Amniotic epithelial cell (primary cell): ENCODE results near the gene FLYWCH1.

Experiments
- DNase-seq: peaks from one replicate; pipeline ENCODE4 v3.0.0-alpha.2; 2010; ENCODE audit warnings: low read depth

The FLYWCH1 gene

DNA sequence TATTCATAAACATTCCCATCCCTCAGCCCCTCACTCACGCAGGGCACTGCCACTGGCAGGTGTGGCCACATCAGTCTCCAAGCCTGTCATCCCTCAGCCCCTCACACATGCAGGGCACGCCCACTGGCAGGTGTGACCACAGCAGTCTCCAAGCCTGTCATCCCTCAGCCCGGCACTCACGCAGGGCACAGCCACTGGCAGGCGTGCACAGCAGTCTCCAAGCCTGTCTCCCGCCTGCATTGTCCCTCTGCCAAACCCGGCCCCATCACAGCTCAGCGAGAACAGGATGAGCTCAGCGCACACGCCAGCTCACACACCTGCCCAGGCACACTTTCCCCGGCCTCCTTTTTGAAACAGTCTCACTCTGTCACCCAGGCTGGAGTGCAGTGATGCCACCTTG, 40.9 kb downstream of the FLYWCH1 start:
- DNase-seq: no peak

DNA sequence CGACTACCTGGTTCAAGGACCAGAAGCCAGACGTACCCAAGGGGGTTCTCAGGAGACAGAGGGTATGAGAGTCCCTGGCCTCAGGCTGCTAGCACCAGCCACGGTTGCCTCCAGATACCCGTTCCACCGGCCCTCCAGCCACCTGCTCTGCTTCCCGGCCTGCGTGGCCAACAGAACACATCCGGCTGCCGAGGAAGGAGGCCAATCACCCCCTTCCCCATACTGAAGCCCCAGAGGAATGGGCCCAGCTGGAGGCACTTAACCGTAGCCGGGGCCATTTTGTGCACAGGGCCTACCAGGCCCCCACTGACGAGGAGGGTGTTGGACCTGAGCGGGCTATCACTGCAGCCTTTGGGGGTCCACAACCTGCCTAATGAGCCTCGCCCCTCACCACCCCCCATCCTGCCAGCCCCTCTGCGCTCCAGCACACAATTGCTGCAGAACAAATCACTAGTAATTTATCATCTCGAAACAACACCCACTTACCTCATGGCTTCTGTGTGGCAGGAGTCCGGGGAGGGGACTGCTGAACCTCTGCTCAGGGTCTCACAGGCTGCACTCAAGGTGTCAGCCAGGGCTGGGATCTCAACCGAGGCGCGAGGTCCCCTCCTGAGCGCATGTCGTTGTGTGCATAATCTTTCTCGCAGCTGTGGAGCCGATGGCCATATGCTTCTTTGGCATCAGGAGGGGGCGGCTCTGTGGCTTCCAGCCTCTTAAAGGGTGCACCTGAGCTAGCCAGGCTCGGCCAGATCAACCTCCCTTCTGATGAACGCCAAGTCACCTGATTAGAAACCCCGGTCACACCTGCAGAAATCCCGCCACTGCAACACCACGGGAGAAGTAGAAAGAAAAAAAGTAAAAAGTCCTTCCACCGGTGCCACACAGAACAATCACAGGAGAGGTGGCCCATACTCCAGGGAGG, 42.2 kb downstream of the FLYWCH1 start:
- no peak for DNase-seq

DNA sequence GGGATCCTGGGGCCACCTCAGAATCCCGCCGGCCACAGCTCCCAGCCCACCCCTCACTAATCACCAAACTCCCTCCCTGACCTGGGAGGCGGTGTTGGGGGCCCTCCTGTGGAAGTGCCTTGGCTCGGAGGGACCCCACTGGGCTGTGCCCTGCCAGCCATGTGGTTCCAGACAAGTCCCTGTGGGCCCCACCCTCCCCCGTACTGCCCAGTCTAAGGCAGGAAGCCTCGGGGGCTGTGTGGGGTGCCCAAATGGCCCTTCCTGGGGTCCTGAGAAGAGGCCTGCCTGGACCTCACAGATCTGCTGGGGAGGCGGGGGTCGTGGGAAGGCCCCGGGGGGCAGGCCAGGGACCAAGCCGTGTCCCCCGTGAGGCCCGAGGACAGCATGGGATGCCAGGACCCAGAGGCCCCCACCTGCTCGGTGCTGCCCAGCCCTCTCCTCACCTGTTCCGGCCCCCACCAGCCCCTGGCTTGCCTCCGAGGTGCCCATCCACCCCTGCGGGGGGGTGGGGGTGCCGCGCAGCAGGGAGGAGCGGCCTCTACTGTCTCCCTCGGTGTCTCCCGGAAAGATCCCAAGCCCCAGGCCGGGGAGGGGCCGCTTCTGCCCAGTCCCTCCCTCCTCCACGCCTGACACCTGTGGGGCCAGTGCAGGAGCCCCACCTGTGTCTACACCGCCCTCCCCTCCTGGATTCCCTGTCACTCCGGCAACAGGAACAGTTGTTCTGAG, 43.1 kb downstream of the FLYWCH1 start:
- no peak for DNase-seq

DNA sequence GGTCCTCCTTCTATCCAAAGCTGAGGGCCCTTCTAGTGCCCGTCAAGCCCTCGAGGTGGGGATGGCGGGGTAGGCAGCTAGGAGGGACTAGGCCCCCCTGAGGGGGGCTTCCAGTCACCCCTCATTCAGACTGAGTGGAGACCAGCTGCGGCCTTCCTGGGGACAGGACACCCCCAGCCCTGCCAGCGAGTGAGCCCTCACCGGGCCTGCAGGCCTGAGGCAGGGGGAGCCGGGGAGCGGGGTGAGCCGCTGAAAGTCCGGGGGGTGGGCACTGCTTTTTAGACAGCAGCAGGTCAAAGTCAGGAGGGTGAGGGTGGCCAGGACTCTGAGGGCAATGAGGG, 43.7 kb downstream of the FLYWCH1 start:
- no peak for DNase-seq

DNA sequence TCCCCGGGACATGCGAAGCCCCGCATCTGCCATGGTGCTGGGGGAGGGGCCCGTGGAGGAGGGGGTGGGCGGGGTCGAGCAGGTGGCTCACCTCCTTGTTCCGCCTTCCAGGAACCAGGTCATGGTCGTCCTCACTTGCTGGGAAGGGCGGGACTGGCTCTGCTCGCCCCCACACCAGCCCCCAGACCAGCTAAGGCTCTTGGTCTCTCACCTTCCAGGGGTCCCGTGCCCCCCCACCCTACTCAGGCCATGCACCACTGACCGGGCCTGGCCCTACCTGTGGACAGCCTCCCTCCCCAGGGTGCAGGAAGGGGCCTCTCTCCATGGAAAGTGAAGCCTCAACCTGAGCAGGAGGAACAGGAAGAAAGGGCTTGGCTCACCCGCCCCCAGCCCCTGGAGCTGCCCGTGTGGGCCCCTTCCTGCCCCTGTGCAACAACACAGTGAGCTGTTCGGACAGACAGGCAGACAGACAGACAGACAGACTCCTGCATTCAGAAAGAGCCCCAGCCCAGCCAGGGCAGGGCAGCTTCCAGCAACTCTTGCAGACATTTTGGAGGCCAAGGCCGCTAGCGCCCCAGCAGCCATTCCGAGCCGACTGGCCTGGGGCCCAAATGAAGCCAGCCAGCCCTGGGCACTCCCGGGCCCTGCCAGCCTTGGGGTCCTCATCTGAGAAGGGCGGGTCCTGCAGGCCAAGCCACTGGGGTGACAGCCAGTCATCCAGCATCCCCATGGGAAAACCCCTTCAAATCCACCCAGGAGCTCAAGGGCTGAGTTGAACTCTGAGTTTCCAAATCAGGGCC, 44.2 kb downstream of the FLYWCH1 start:
- no peak for DNase-seq

DNA sequence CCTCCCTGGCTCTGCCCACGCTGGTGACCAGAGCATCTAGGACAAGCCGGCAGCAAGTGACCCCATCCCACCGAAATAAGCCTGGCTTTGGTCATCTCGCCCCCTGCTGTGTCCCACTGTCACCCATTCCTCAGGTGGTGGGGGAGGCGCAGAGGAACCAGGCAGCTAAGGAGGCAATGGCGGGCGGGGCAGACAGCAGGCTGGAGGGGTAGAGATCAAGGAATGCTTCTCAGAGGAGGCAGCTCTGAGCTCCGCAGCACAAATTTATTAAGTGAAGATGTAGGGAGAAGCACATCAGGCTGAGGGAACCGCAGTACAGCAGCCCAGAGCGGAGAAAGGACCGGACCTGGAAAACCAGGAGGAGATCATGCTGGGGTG, 44.8 kb downstream of the FLYWCH1 start:
- no peak for DNase-seq

DNA sequence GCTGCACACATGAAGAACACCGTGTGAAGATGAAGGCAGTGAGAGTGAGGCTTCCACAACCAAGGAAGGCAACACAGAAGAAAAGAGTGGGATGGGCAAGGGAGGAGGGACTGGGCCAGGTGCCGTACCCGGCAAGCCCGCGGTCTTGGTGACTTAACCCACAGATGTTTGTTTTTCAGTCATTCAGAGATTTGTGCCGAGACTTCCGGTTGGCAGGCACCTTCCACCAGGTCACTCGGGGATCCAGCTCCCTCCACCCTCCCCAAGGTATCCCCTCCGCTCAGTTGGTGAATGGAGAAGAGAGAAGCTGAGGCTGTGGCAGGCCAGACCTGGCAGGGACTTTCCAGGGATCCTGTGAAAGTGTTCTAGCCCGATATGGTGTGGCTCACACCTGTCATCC, 47.5 kb downstream of the FLYWCH1 start:
- no peak for DNase-seq

DNA sequence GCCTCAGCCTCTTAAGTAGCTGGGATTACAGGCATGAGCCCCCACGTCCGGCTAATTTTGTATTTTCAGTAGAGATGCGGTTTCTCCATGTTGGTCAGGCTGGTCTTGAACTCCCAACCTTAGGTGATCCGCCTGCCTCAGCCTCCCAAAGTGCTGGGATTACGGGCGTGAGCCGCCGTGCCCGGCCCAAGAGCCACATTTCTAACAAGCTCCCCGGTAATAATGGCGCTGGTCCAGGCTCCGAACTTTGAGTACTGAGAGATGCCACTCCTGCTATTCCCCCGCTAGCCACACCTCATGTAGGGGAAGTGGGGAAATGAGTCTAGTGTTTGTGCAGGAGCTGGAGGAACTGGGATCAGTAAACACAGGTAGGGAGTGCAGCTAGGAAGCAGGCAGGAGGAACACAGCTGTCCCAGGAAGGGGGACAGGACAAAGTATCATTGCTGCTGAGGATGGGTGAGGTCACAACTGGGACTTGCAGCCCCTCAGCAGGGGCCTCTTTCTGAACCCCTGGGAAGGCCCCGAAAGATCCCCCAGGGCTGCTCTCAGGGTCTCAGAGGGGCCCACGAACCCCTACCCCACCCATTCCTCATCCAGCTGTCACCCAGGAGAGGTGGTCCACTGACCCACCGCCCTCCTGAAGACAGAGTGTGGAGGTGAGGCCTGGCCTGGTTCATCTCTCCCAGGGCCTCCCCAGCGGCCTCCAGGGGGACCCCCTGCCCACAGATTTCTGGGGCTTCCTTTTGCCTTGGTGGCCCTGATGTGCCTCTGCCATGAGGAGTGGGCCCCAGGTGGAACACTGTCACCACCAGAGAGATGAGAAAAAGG, 48.7 kb downstream of the FLYWCH1 start:
- no peak for DNase-seq

DNA sequence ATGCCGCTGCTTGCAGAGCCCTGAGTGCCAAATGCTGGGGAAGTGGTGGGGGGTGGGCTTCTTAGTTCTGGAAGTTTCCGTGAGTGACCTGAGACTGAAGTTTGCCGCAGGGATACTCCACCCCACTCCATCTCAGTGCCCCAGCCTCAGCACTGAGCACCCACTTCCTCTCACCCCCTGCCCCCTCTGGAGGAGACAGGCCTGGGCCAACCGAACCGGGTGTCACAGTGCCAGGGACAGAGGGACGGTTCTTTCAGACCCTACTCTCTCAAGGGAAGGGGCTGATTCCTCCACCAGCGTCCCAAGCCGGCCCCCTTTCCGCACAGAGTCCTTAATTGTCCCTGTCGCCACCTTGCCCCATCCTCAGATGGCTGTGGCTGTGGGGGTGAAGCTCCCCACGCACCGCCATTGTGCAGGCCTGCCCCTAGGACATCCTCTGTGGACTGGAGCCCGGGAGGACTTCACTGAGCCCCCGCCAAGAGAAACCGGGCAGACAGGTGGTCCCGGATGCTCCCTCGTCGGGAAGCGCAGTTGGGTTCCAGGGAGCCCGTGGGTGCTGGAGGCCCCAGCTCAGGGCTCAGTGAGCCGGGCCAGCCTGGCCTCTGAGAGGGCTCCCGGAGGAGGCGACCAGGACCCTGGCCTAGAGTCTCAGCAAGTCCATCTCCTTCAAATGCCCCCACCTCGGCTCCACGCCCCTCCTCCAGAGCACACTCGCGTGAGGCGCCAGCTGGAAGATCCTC, 50.8 kb downstream of the FLYWCH1 start:
- DNase-seq: no peak

DNA sequence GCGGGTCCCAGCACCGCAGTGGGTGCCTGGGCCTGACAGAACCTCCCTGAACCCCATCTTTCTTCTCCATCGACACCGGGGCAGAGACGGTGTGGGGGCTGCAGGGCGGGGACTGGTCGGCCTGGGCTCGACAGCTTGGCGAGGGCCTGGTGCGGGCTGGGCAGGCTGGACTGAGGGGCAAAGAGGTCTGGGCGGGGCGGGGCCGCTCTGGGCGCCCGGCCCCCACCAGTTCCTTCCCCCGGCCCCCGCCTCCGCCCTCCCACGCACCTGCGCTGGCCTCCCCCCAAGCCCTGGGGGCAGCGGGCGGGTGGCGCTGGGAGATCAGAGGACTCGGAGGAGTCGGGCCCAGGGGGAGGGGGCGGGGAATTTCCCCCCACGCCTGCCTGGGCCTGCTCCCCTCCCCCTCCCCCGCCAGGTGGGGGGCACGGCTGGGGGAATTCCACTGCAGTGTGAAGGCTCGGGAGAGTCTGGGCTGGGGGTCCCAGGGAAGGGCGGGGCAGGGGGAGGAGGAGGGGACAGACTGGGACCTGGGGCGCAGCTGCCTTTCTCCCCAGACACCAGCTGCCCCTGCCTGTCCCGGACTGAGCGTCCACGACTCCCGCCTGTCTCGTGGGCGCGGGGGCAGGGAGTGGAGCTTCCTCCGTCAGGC, 51.5 kb downstream of the FLYWCH1 start:
- no peak for DNase-seq

DNA sequence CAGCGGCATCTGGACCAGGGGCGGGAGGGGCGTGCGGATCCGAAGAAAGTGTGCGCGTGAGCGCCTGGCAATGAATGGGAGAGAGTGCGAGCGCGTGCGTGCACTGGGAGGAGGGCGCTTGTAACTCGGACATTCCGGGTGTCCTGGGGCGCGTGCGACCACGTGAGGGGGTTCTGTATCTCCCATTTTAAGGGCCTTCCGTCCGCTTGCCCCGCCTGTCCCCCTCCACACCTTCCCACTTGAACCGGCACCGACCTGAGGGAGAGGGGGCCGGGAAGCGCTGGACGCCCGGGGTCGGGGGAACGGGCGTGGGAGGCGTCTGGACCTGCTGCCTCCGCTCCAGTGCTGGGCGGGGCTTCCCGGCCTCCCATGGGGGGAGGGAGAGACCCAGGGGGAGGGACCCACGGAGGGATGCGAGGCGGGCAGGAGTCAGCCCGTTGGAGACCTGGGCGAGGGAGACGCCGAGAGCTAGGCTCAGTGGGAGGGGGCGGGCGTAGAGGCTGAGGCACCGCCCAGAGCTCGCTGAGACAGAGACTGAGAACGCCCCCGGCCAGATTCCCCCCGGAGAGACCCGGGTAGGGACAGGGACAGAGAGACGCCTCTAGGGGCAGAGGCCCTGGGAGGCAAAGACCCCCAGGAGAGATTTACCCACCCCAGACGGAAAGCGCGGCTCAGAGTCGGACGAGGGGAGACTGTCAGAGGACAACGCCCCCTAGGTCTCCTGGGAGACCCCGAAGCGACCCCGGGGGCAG, 52.2 kb downstream of the FLYWCH1 start, which contains the start of gene KREMEN2:
Gene KREMEN2 (plus strand): TSS at position 553 of the 752 bp plus-strand sequence. CDS start 246 bp downstream, outside the sequence.
- DNase-seq: no peak

DNA sequence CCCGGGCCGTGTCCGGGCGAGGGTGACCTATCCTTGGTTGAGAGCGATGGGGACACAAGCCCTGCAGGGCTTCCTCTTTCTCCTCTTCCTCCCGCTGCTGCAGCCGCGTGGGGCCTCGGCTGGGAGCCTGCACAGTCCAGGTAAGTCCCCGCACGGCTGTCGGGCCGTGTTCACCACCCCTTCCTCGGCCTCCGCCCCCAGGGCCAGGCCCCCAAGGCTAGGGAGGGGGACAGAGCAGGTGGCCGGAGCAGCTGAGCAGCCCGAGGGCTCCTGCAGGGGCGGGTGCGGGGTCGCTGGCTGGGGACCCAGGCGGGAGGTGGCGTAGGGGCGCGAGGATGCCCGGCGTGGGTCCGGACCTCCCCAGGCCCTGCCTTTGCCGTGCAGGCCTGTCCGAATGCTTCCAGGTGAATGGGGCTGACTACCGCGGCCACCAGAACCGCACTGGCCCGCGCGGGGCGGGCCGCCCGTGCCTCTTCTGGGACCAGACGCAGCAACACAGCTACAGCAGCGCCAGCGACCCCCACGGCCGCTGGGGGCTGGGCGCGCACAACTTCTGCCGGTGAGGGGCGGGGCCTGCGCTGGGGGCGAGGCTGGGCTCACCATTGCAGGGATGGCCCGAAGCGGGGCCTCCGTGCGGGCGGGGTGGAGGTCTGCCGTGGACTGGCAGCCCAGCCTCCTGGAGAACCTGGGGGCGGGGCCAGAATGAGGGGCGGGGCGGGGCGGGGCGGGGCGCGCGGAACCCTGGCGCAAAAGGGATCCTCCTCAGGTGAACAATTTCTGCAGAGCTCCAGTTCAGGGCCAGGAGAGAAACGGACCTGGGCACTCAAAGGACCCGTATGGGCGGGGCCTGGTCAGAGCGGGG, 53.0 kb downstream of the FLYWCH1 start:
- DNase-seq: no peak

DNA sequence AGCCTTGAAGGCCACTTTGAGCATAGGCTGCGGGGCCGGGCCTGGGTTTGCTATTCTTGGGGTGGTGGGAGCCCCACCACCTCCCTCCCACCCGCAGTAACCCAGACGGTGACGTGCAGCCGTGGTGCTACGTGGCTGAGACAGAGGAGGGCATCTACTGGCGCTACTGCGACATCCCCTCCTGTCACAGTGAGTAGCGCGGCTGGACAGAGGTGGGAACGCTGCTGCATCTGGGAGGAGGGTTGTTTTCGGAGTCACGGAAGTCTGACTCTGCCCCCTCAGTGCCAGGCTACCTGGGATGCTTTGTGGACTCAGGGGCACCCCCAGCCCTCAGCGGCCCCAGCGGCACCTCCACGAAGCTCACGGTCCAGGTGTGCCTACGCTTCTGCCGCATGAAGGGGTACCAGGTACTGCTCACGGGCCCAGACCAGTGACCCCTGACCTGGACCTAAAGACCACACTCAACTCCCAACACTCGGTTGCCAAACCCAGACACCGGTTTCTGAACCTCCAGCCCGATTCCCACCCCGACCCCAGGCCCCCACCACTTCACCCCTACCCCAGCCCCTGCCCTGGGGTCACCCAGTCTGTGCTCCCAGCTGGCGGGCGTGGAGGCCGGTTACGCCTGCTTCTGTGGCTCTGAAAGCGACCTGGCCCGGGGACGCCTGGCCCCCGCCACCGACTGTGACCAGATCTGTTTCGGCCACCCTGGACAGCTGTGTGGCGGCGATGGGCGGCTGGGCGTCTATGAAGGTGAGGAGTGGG, 54.5 kb downstream of the FLYWCH1 start:
- DNase-seq: no peak

DNA sequence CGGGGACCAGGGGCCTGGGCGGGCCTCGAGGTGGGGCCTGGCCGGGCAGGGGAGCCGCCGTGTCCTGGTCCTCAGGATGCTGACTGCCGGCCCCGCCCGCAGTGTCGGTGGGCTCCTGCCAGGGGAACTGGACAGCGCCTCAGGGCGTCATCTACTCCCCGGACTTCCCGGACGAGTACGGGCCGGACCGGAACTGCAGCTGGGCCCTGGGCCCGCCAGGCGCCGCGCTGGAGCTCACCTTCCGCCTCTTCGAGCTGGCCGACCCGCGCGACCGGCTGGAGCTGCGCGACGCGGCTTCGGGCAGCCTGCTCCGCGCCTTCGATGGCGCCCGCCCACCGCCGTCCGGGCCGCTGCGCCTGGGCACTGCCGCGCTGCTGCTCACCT, 55.1 kb downstream of the FLYWCH1 start:
- no peak for DNase-seq

DNA sequence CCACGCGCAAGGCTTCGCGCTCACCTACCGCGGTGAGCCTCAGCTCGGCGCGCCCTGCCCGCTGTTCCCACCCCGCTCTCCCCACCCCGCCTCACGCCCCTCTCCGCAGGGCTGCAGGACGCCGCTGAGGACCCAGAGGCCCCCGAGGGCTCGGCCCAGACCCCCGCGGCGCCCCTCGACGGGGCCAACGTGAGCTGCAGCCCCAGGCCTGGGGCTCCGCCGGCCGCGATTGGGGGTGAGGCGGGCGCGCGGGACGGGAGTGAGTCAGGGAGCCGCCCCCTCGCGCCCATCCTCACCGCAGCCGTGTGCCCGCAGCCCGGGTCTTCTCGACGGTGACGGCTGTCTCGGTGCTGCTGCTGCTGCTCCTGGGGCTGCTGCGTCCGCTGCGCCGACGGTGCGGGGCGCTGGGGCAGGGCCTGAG, 55.5 kb downstream of the FLYWCH1 start:
- no peak for DNase-seq

DNA sequence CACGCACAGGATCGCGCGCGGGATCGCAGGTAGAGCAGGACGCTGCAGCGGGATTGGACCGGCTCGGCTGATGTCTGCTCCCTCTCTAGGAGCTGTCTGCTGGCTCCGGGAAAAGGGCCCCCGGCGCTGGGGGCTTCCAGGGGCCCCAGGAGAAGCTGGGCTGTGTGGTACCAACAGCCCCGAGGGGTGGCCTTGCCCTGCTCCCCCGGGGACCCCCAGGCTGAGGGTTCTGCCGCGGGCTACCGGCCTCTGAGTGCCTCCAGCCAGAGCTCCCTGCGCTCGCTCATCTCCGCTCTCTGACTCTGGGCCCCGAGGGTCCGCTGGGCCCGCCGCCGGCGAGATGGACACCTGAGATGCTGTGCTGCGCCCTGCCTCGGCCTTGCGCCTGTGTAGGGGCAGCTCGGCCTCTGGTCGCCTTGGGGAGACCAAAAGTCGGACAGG, 56.0 kb downstream of the FLYWCH1 start:
- DNase-seq: no peak

DNA sequence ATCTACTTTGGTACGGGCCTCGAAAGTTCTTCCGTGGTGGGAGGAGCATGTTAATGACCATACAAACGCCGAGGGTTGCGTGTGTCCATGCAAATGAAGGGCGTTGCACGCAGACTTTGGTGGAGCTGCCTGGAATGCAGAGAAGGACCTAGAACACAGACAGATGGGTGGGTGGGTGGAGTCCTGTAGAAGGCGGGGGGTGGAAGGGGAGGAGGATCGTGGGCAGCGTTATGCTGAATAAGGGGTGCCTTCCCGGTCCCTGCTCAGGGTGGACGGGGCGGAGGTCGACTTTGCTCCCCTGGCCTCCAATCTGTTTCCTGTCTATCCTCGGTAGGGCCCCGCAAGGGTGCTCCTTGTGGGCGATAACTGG, 56.6 kb downstream of the FLYWCH1 start:
- no peak for DNase-seq
